Endodermal cell (in vitro differentiated cells): Measurements from ENCODE around the gene MPHOSPH10. TPM values are rescaled to one million over a fixed set of nuclear protein-coding genes. Genes with fewer than 3 reads are reported as not detected.
A peak's percentile ranks its signal among the peaks of the same experiment; 100 is the strongest.

Experiments
- DNase-seq: peaks from one replicate; pipeline ENCODE4 v3.0.0-alpha.2; 2017
- H3K27ac ChIP-seq: 2 replicates; pipeline ENCODE4 v1.5.1; 2013; ENCODE audit warnings: mild to moderate bottlenecking, low read depth, low read length, moderate library complexity
- H3K27me3 ChIP-seq: 2 replicates; pipeline ENCODE4 v1.6.1; 2013; ENCODE audit warnings: mild to moderate bottlenecking, low read length, moderate library complexity; ENCODE audit not compliant: insufficient read depth, control insufficient read depth, poor library complexity, severe bottlenecking
- H3K36me3 ChIP-seq: 2 replicates; pipeline ENCODE4 v1.7.0; 2013; ENCODE audit warnings: mild to moderate bottlenecking, low read length, moderate library complexity; ENCODE audit not compliant: control insufficient read depth, insufficient read depth
- H3K4me1 ChIP-seq: one replicate; pipeline ENCODE4 v1.7.0; 2013; ENCODE audit warnings: low read length; ENCODE audit not compliant: control insufficient read depth, insufficient read depth
- H3K4me3 ChIP-seq: 2 replicates; pipeline ENCODE4 v1.5.1; 2013; ENCODE audit warnings: mild to moderate bottlenecking, low read length, moderate library complexity
- H3K9ac ChIP-seq: 2 replicates; pipeline ENCODE4 v1.6.1; 2013; ENCODE audit warnings: mild to moderate bottlenecking, low read length, moderate library complexity; ENCODE audit not compliant: poor library complexity, severe bottlenecking; ENCODE audit errors: extremely low read depth
- H3K9me3 ChIP-seq: 2 replicates; pipeline ENCODE4 v1.6.1; 2013; ENCODE audit warnings: mild to moderate bottlenecking, low read length, moderate library complexity; ENCODE audit not compliant: control insufficient read depth
- H3K27ac Mint-ChIP-seq: 2 replicates; pipeline ENCODE4 v1.8.0; 2020; ENCODE audit warnings: mixed read lengths
- H3K27me3 Mint-ChIP-seq: 2 replicates; pipeline ENCODE4 v1.8.0; 2021; ENCODE audit warnings: mild to moderate bottlenecking, mixed read lengths; ENCODE audit not compliant: insufficient read depth
- H3K36me3 Mint-ChIP-seq: 2 replicates; pipeline ENCODE4 v1.8.0; 2020; ENCODE audit warnings: low read depth, mixed read lengths
- H3K4me1 Mint-ChIP-seq: 2 replicates; pipeline ENCODE4 v1.8.0; 2020; ENCODE audit warnings: mixed read lengths
- H3K4me3 Mint-ChIP-seq: 2 replicates; pipeline ENCODE4 v1.8.0; 2020; ENCODE audit warnings: mild to moderate bottlenecking, moderate library complexity, mixed read lengths
- H3K9me3 Mint-ChIP-seq: 2 replicates; pipeline ENCODE4 v1.8.0; 2020; ENCODE audit warnings: mild to moderate bottlenecking, mixed read lengths
- WGBS, 2 experiments: methylation state at CpG; one replicate each; pipeline versions ENCODE4 v1.1.5 to v1.1.7; 2013; ENCODE audit warnings: missing lambda C conversion rate in 2 of 2, mixed read lengths in 1 of 2; ENCODE audit not compliant: insufficient coverage in 1 of 2, insufficient read length in 1 of 2; 5-methylcytosine and 5-hydroxymethylcytosine counted together
- total RNA-seq, 2 donors: library from RNA; stranded (reverse); fragmentation: NEBNext Ultra II Directional in 1 of 2; extraction: Animal tissue kit (Norgen Biotek cat#: 25700) in 1 of 2; gene quantifications; 2 replicates in 1 of 2; 3 replicates in 1 of 2; pipeline ENCODE4 v1.2.1, GENCODE V29; 2021
- TF ChIP-seq, protein P1 (sequence below): fragments of 200-600 bp; sonication (generic); conservative IDR thresholded peaks from 2 replicates; pipeline ENCODE4 v1.5.0; 2021; ENCODE audit warnings: antibody characterized with exemption, mild to moderate bottlenecking

MPHOSPH10 gene
- total RNA-seq, 2 donors from 2014 or later = 30.2 to 35.8 TPM

DNA sequence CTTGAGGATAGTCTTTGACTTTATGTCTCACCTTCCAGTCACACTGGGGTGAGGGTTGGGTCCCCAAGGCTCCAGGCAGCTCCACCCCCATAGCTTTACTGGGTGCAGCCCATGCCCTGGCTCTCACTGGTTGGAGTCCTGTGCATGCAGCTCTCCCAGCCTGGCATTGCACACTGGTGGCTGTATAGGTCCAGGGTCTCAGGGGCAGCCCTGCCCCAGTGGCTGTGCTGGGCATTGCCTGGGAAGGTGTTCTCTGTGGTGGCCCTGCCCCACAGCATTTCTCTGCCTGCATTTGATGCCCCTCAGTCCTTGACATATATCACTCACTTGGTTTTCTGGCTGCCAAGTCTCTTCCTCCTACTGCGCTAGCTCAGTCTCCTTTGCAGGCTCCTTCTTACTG, 21.2 kb downstream of the MPHOSPH10 start:
- Mint-ChIP-seq H3K9me3 (no peaks in the 10 kb centered on the region), H3K4me3 (no peak overlapping the region), H3K27ac (no peak overlapping the region), H3K36me3 (peaks cover 28% of the 10 kb centered on the region), H3K27me3 (no peaks in the 10 kb centered on the region), H3K4me1 (no peaks in the 10 kb centered on the region)
- TF ChIP-seq, protein P1, sequence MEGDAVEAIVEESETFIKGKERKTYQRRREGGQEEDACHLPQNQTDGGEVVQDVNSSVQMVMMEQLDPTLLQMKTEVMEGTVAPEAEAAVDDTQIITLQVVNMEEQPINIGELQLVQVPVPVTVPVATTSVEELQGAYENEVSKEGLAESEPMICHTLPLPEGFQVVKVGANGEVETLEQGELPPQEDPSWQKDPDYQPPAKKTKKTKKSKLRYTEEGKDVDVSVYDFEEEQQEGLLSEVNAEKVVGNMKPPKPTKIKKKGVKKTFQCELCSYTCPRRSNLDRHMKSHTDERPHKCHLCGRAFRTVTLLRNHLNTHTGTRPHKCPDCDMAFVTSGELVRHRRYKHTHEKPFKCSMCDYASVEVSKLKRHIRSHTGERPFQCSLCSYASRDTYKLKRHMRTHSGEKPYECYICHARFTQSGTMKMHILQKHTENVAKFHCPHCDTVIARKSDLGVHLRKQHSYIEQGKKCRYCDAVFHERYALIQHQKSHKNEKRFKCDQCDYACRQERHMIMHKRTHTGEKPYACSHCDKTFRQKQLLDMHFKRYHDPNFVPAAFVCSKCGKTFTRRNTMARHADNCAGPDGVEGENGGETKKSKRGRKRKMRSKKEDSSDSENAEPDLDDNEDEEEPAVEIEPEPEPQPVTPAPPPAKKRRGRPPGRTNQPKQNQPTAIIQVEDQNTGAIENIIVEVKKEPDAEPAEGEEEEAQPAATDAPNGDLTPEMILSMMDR = peak; percentile 50
- WGBS, 2 experiments = 88 to 93% methylated on average over 1 of the region's 1 CpG
- no peaks in the 10 kb centered on the region for H3K9me3 ChIP-seq
- no peak for DNase-seq
- H3K4me1 ChIP-seq = no peaks in the 10 kb centered on the region
- no peak overlapping the region for H3K4me3 ChIP-seq
- H3K27ac ChIP-seq = no peak overlapping the region
- H3K36me3 ChIP-seq = peaks cover 35% of the 10 kb centered on the region
- no peak overlapping the region for H3K9ac ChIP-seq
- no peaks in the 10 kb centered on the region for H3K27me3 ChIP-seq

DNA sequence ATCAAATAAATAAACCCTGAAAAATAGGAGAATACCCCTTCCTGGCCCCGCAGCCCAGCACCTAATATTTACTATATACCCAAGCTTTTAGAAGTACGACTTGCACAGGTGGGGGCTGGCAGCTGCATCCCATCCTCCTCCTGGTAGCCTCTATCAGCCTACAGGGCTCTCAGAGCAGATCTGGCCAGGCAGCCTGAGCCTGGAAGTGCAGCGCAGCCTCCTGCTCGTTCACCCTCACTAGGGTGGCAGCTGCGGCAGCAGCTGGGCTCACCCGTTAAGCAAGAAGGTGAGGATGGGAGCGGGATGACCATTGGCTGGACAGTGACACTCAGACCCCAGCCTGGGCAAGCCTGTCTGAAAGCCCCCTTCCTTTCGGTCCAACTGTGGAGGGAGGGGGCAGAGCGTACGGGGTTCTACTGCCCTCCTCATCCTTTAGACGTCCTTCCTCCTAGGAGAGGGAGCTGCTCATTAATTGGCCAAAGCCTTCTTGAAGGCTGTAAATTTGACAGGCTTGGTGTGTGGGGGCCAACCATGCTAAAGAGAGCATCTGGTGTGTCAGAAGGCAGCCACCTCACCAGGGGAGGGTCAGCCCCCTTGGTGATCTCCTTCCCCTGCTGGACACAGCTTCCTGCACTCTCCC, 23.3 kb downstream of the MPHOSPH10 start:
- Mint-ChIP-seq H3K4me3 (no peak overlapping the region), H3K36me3 (peaks cover 14% of the 10 kb centered on the region), H3K4me1 (peaks cover 14% of the 10 kb centered on the region), H3K9me3 (no peaks in the 10 kb centered on the region), H3K27me3 (no peaks in the 10 kb centered on the region), H3K27ac (no peak overlapping the region)
- Histone ChIP-seq H3K4me1 (no peaks in the 10 kb centered on the region), H3K9ac (no peak overlapping the region), H3K4me3 (no peak overlapping the region), H3K9me3 (no peaks in the 10 kb centered on the region), H3K27me3 (no peaks in the 10 kb centered on the region), H3K27ac (no peak overlapping the region), H3K36me3 (peaks cover 16% of the 10 kb centered on the region)
- TF ChIP-seq, protein P1 = no peak
- no peak for DNase-seq
- 76 to 86% methylated on average over 5 to 11 of the region's 11 CpGs for WGBS, 2 experiments

DNA sequence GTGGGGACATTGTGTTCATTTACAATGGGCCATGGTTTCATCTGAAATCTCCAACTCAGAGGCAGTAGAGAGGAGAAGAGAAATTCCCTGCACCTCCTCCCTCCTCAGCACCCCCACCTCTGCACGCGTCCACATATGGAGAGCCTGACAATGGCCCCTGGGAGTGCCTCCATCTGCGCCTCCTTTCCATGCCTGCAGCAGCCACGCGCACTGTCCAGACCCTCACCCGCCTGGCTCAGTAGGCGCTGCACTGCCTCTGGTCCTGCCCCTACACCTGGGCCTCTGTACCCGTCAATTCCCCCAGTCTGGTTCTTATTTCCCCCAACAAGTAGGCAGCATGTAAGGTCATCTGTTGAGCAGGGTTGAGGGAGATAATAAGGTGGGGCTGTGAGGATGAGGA, 23.8 kb downstream of the MPHOSPH10 start:
- Mint-ChIP-seq H3K27me3 (no peaks in the 10 kb centered on the region), H3K9me3 (no peaks in the 10 kb centered on the region), H3K4me1 (peaks cover 19% of the 10 kb centered on the region), H3K4me3 (no peak overlapping the region), H3K27ac (no peak overlapping the region), H3K36me3 (peaks cover 9% of the 10 kb centered on the region)
- no peak for DNase-seq
- H3K4me3 ChIP-seq = no peak overlapping the region
- no peaks in the 10 kb centered on the region for H3K27me3 ChIP-seq
- H3K4me1 ChIP-seq = no peaks in the 10 kb centered on the region
- WGBS, 2 experiments = 82% methylated on average over 8 of the region's 8 CpGs; no CpG with 5 or more reads in 1 of the 2 experiments
- H3K36me3 ChIP-seq = peaks cover 10% of the 10 kb centered on the region
- no peak overlapping the region for H3K9ac ChIP-seq
- no peaks in the 10 kb centered on the region for H3K9me3 ChIP-seq
- no peak overlapping the region for H3K27ac ChIP-seq
- TF ChIP-seq, protein P1 = no peak
